22Rv1 (cell line): Measurements from ENCODE around the gene RNF214.

Experiments
- H3K27ac ChIP-seq: fragments of 450-650 bp; 2 replicates; pipeline ENCODE4 v1.5.1; 2017
- ZFX ChIP-seq: fragments of 450-650 bp; IDR thresholded peaks from 2 replicates; pipeline ENCODE4 v1.6.1; 2017; ENCODE audit warnings: antibody characterized with exemption, borderline replicate concordance
- TF ChIP-seq, protein P1 (sequence below): fragments of 450-650 bp; IDR thresholded peaks from 2 replicates; pipeline ENCODE4 v1.5.1; 2017; ENCODE audit warnings: mild to moderate bottlenecking

RNF214 gene

DNA sequence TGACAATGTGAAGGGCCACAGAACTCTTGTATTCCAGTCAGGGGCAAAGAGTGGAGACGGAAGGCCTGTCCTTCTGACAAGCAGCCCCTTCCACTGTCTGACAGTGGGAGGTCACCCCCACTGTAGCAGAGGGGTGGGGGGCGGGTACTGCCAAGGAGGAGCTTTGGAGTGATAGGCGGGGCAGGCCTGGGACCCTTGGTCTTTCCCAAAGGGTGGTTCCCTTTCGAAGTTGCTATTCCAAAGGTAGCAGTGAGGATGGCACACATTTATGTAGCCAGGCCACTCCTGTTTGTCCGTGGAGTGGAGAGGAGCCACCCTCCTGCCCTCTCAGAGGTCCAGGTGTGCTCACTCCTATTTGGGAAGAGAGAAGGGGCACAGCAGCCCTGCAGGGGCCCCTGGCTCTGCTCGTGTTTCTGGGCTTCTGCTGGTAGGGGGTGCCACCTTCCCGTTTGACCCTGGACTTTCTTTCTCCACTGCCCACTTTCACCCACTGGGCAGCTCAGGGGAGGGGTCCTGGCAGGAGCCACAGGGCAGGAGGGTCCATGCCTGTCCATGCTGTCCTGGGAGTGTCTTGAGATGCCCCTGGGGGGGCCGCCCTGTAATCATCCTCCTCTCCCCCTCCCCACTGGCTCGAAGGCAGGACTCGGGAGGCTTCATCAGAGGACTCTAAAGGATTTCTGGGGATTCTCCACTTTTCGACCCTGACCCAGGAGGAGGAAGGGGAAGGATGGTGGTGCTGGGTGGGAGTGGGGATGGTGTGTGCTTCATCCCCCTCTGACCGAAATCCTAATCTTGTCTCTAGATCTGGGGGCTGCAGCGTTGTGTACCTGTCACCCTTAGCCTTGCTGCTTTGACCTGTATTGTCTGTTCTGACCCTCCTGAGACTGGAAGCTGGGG, 32.3 kb upstream of the RNF214 start:
- H3K27ac ChIP-seq: no peak overlapping the region
- TF ChIP-seq, protein P1, sequence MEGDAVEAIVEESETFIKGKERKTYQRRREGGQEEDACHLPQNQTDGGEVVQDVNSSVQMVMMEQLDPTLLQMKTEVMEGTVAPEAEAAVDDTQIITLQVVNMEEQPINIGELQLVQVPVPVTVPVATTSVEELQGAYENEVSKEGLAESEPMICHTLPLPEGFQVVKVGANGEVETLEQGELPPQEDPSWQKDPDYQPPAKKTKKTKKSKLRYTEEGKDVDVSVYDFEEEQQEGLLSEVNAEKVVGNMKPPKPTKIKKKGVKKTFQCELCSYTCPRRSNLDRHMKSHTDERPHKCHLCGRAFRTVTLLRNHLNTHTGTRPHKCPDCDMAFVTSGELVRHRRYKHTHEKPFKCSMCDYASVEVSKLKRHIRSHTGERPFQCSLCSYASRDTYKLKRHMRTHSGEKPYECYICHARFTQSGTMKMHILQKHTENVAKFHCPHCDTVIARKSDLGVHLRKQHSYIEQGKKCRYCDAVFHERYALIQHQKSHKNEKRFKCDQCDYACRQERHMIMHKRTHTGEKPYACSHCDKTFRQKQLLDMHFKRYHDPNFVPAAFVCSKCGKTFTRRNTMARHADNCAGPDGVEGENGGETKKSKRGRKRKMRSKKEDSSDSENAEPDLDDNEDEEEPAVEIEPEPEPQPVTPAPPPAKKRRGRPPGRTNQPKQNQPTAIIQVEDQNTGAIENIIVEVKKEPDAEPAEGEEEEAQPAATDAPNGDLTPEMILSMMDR: no peak
- no peak for TF ChIP-seq ZFX

DNA sequence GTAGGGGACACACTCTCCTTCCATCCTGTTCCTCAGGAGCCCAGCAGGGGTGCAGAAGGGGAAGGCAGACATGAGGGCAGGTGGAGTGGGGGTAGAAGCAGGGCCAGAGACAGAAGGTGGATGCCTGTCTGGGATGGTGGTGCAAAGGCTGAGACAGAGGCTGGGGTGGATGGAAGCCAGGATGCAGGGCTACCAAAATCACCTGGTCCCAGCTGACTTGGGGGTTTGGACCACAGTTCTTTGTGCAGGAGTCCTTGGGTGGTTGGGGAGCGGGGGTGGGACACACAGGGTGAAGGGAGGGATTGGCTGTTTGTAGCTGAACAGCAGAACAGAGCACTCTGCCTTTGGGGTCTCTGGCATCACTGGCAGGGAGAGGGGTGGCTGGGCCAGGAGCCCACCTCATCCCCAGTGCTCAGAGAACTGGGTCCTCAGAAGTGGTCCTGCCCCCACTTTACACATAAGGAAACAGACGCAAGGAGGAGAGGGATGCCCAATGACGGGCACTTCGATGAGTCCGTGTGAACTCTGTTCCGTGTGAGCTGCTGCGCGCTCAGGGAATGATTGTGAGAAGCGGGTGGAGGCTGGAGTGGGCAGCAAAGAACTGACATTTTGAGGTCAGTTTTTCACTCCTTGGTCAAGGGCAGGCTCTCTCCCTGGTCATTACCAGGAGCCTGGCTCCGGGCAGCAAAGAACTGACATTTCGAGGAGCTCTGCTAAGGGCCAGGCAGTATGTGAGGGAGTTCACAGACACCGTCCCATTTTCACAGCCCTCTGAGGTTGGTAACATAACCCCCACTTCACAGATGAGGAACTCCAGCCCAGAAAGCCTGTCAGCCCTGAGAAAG, 31.4 kb upstream of the RNF214 start:
- no peak overlapping the region for H3K27ac ChIP-seq
- TF ChIP-seq ZFX: no peak
- TF ChIP-seq, protein P1: no peak

DNA sequence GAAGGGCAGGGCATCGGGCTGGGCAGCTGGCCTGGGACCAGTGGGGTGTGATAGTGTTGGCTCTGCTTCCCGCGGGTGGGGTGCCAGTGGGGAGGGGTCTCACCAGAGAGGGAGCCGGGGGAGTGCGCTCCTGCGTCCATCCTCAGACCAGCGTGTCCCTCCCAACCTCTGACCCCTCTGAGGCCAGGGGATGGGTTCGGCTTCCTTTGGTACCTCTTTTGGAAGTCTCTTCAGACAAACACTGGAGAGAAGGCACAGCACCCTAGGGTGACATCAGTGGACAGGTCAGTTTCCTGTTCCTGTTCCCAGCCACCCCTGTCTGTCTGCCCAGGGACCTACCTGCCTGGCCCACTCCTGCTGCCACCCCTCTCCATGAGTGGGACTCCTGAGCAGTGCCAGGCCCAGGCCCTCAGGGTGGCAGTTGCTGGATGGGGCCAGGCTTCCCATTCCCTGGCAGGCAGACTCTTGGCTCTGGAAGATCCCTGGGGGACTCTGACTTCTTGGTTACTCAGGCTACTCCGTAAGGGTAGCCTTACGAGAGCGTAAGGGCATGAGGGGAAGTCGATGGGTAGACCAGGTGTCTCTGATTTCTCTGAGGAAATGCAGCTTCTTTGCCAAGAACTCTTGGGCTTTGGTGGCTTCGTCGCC, 30.7 kb upstream of the RNF214 start:
- no peak overlapping the region for H3K27ac ChIP-seq
- no peak for TF ChIP-seq ZFX
- TF ChIP-seq, protein P1: no peak

DNA sequence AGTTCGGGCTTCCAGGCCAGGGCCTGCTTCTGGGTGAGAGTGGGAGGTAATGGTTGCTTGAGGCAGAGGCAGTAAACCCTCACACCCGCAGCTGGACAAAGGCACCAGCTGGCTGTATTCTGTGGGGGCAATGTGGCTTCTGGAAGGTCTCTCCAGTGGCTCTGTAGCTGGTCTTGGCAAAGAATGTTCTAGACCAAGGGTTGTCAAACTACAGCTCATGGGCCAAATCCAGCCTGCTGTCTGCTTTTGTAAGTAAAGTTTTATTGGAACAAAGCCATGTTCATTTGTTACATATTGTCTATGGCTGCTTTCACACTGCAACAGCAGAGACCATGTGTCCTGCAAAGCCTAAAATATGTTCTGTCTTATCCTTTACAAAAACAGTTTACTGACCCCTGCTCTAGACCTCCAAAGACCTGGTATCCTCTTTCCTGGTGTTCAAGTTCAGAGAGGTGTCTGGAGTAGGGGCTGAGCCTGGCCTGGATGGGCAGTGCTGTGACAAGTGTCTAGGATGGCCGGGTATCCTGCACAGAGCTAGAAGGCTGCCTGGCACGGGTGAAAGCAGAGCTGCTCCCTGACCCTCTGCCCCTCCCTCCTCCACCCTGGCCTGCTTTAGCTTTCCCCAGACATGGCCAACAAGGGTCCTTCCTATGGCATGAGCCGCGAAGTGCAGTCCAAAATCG, 29.9 kb upstream of the RNF214 start:
- TF ChIP-seq, protein P1: no peak
- no peak for TF ChIP-seq ZFX
- H3K27ac ChIP-seq: no peak overlapping the region

DNA sequence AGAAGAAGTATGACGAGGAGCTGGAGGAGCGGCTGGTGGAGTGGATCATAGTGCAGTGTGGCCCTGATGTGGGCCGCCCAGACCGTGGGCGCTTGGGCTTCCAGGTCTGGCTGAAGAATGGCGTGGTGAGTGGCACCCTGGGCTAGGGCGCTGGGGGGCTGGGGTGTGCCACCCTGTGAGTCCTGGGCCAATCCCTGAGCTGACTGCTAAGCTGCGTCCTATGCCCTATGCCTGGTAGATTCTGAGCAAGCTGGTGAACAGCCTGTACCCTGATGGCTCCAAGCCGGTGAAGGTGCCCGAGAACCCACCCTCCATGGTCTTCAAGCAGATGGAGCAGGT, 29.4 kb upstream of the RNF214 start:
- H3K27ac ChIP-seq: no peak overlapping the region

DNA sequence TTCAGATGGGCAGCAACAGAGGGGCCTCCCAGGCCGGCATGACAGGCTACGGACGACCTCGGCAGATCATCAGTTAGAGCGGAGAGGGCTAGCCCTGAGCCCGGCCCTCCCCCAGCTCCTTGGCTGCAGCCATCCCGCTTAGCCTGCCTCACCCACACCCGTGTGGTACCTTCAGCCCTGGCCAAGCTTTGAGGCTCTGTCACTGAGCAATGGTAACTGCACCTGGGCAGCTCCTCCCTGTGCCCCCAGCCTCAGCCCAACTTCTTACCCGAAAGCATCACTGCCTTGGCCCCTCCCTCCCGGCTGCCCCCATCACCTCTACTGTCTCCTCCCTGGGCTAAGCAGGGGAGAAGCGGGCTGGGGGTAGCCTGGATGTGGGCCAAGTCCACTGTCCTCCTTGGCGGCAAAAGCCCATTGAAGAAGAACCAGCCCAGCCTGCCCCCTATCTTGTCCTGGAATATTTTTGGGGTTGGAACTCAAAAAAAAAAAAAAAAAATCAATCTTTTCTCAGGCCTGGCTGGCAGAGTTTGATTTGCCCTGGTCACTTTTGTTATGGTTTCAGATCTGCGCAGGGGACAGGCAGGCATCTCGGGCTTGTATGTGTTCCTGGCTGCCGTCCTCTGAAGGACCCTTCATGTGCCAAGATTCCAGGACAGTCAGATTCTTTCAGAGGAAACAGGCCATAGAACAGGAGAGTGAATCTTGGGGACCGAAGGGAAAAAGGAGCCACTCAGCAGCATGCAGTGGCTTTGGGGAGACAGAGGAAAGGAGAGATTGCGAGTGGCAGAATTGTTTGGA, 28.0 kb upstream of the RNF214 start:
- no peak overlapping the region for H3K27ac ChIP-seq
- TF ChIP-seq, protein P1: no peak
- TF ChIP-seq ZFX: no peak

More for the DNA sequence above, 29.4 kb upstream of the RNF214 start:
- no peak for TF ChIP-seq ZFX
- TF ChIP-seq, protein P1: no peak
